ENCODE measurements around the gene ANP32B.
"Not testable (repeated sequence)": the region's sequence is repeated elsewhere in the genome, so short reads cannot be mapped to it uniquely, and the experiment has no call there.

DNA sequence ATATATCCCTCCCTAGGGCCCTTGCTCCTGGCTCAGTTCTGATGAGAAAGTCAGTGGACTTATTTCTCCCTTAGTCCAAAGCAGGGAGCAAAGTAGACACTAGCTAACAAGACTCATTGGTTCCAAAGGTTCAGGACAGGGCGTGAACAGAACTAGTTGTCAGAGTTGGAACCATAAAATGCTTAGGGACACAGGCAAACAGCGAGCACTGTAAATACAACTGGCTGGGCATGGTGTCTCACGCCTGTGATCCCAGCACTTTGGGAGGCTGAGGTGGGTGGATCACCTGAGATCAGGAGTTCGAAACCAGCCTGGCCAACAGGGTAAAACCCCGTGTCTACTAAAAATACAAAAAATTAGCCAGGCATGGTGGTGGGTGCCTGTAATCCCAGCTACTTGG, 36.7 kb downstream of the ANP32B start:
- TF ChIP-seq, protein P1, sequence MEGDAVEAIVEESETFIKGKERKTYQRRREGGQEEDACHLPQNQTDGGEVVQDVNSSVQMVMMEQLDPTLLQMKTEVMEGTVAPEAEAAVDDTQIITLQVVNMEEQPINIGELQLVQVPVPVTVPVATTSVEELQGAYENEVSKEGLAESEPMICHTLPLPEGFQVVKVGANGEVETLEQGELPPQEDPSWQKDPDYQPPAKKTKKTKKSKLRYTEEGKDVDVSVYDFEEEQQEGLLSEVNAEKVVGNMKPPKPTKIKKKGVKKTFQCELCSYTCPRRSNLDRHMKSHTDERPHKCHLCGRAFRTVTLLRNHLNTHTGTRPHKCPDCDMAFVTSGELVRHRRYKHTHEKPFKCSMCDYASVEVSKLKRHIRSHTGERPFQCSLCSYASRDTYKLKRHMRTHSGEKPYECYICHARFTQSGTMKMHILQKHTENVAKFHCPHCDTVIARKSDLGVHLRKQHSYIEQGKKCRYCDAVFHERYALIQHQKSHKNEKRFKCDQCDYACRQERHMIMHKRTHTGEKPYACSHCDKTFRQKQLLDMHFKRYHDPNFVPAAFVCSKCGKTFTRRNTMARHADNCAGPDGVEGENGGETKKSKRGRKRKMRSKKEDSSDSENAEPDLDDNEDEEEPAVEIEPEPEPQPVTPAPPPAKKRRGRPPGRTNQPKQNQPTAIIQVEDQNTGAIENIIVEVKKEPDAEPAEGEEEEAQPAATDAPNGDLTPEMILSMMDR (IDR thresholded peaks at IDR 0.05; ENCODE audit: low read length): not testable (repeated sequence)
- not testable (repeated sequence) for TF ChIP-seq EZH2 (IDR thresholded peaks at IDR 0.05; ENCODE audit: borderline replicate concordance, low read length)

Data from OCI-LY1 (cell line).